Measurements from ENCODE around the gene TRIM22.
"Not testable (repeated sequence)": the region's sequence is repeated elsewhere in the genome, so short reads cannot be mapped to it uniquely, and the experiment has no call there.

The TRIM22 gene

GRCh38 chr11:5703741-5704536 is 14.3 kb downstream of the TRIM22 start:
- no peak for DNase-seq (ENCODE audit: low read depth)
- no peak overlapping the region for H3K4me3 ChIP-seq (ENCODE audit: low read depth, low read length)
- no peak for TF ChIP-seq CTCF (IDR thresholded peaks at IDR 0.05; ENCODE audit: insufficient read depth, low read depth, low read length, missing control alignments)

- no peak for TF ChIP-seq CTCF (IDR thresholded peaks at IDR 0.05; ENCODE audit: insufficient read depth, low read depth, low read length, missing control alignments)
- no peak overlapping the region for H3K4me3 ChIP-seq (ENCODE audit: low read depth, low read length)
- no peak for DNase-seq (ENCODE audit: low read depth)
Measured at GRCh38 chr11:5705688-5706087, 16.1 kb downstream of the TRIM22 start.

GRCh38 chr11:5712507-5712906 is 22.9 kb downstream of the TRIM22 start:
- TF ChIP-seq CTCF (IDR thresholded peaks at IDR 0.05; ENCODE audit: insufficient read depth, low read depth, low read length, missing control alignments) = peak; percentile 40
- peak; percentile 31 for DNase-seq (ENCODE audit: low read depth)
- no peak overlapping the region for H3K4me3 ChIP-seq (ENCODE audit: low read depth, low read length)

- no peak overlapping the region for H3K4me3 ChIP-seq (ENCODE audit: low read depth, low read length)
- no peak for TF ChIP-seq CTCF (IDR thresholded peaks at IDR 0.05; ENCODE audit: insufficient read depth, low read depth, low read length, missing control alignments)
- DNase-seq (ENCODE audit: low read depth) = no peak
Measured at GRCh38 chr11:5713695-5714094, 24.1 kb downstream of the TRIM22 start.

- not testable (repeated sequence) for H3K4me3 ChIP-seq (ENCODE audit: low read depth, low read length); DNase-seq (ENCODE audit: low read depth)
Measured at GRCh38 chr11:5716518-5716917, 26.9 kb downstream of the TRIM22 start.

- DNase-seq (ENCODE audit: low read depth) = no peak
- TF ChIP-seq CTCF (IDR thresholded peaks at IDR 0.05; ENCODE audit: insufficient read depth, low read depth, low read length, missing control alignments) = no peak
Measured at GRCh38 chr11:5719703-5720495, 30.3 kb downstream of the TRIM22 start.

GRCh38 chr11:5722622-5723021 is 33.0 kb downstream of the TRIM22 start:
- DNase-seq (ENCODE audit: low read depth) = no peak
- H3K4me3 ChIP-seq (ENCODE audit: low read depth, low read length) = no peak overlapping the region
- TF ChIP-seq CTCF (IDR thresholded peaks at IDR 0.05; ENCODE audit: insufficient read depth, low read depth, low read length, missing control alignments) = no peak

More at GRCh38 chr11:5719703-5720495, 30.3 kb downstream of the TRIM22 start:
- H3K4me3 ChIP-seq (ENCODE audit: low read depth, low read length) = no peak overlapping the region

All from GM12865 (cell line).